H1 (cell line): Measurements from ENCODE around the gene EPB41L4B.

Experiments
- BCL11A ChIP-seq, 2 experiments: IDR thresholded peaks; one replicate each; pipeline ENCODE4 v1.6.1; 2011; ENCODE audit warnings: low read depth in 2 of 2, low read length in 2 of 2, mild to moderate bottlenecking in 2 of 2
- CEBPB ChIP-seq: IDR thresholded peaks from 2 replicates; pipeline ENCODE4 v1.6.1; 2012; ENCODE audit warnings: low read depth, low read length
- CTCF ChIP-seq, 3 experiments: IDR thresholded peaks; 1 replicate in 2 of 3; 2 replicates in 1 of 3; pipeline versions ENCODE4 v1.5.1 to v1.6.1; 2011; ENCODE audit warnings: low read length in 3 of 3, mild to moderate bottlenecking in 3 of 3, inconsistent platforms in 2 of 3, low read depth in 1 of 3, moderate library complexity in 1 of 3; ENCODE audit not compliant: insufficient read depth in 1 of 3; ENCODE audit errors: control extremely low read depth in 1 of 3
- POLR2AphosphoS5 ChIP-seq: IDR thresholded peaks from 2 replicates; pipeline ENCODE4 v1.6.1; 2011; ENCODE audit warnings: low read depth, low read length
- TF ChIP-seq, protein P1 (sequence below): IDR thresholded peaks from 2 replicates; pipeline ENCODE4 v1.6.1; 2011; ENCODE audit warnings: low read depth, mild to moderate bottlenecking, low read length; ENCODE audit not compliant: insufficient read depth

DNA sequence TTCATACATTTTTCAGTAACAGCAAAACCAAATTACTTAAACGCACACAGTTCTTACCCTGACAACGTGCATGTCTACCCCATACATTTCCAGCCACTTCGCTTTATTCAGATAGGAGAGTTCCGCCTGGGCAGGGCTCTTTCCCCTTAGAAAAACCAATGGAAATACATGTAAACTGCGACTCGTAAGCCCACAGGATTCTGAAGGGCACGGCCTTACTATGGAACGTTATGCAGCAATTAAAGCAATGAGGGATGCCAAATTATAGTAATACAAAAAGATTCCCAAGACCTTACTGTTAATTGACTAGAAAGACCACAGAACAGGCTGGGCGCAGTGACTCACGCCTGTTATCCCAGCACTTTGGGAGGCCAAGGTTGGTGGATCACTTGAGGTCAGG, 64.5 kb downstream of the EPB41L4B start:
- TF ChIP-seq CEBPB (no peak), CTCF (IDR thresholded peaks at IDR 0.05; ENCODE audit: control extremely low read depth in 1 of 3, insufficient read depth in 1 of 3, low read depth in 1 of 3, low read length in 3 of 3) (no peak), BCL11A (IDR thresholded peaks at IDR 0.05; ENCODE audit: low read depth in 2 of 2, low read length in 2 of 2) (no peak), POLR2AphosphoS5 (no peak)
- TF ChIP-seq, protein P1, sequence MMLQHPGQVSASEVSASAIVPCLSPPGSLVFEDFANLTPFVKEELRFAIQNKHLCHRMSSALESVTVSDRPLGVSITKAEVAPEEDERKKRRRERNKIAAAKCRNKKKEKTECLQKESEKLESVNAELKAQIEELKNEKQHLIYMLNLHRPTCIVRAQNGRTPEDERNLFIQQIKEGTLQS, result no peak
